Aorta (tissue), 5 donors: Measurements from ENCODE around the gene NANOGP8. TPM values are rescaled to one million over a fixed set of nuclear protein-coding genes. Genes with fewer than 3 reads are reported as not detected.
A peak's percentile ranks its signal among the peaks of the same experiment; 100 is the strongest.
"Not testable (repeated sequence)": the region's sequence is repeated elsewhere in the genome, so short reads cannot be mapped to it uniquely, and the experiment has no call there.

Source experiments
- ATAC-seq: fragments of 200-7000 bp; cut with Tn5 transposase; one replicate; pipeline ENCODE4 v1.9.1; 2022; ENCODE audit warnings: moderate library complexity; ENCODE audit not compliant: low FRiP score
- DNase-seq, 2 donors: peaks; one replicate each; pipeline ENCODE4 v3.0.0-alpha.2; 2020
- H3K27ac ChIP-seq, 2 donors: one replicate each; pipeline ENCODE4 v1.5.1; 2013; ENCODE audit warnings: low read length in 2 of 2, mild to moderate bottlenecking in 2 of 2, moderate library complexity in 2 of 2, control low read depth in 1 of 2, inconsistent platforms in 1 of 2, low read depth in 1 of 2
- H3K27me3 ChIP-seq, 2 donors: one replicate each; pipeline ENCODE4 v1.6.1; 2013; ENCODE audit warnings: control low read depth in 1 of 2, low read length in 1 of 2, mild to moderate bottlenecking in 1 of 2, moderate library complexity in 1 of 2; ENCODE audit not compliant: insufficient read depth in 2 of 2, control insufficient read depth in 1 of 2
- H3K36me3 ChIP-seq, 2 donors: one replicate each; pipeline ENCODE4 v1.6.1; 2013; ENCODE audit warnings: control low read depth in 1 of 2, low read length in 1 of 2, mild to moderate bottlenecking in 1 of 2; ENCODE audit not compliant: insufficient read depth in 2 of 2, control insufficient read depth in 1 of 2
- H3K4me1 ChIP-seq, 2 donors: one replicate each; pipeline ENCODE4 v1.6.1; 2013; ENCODE audit warnings: low read length in 2 of 2, control low read depth in 1 of 2, mild to moderate bottlenecking in 1 of 2, moderate library complexity in 1 of 2; ENCODE audit not compliant: insufficient read depth in 2 of 2, control insufficient read depth in 1 of 2
- H3K4me3 ChIP-seq, 2 donors: one replicate each; pipeline ENCODE4 v1.5.1; 2013; ENCODE audit warnings: low read length in 2 of 2, control low read depth in 1 of 2, mild to moderate bottlenecking in 1 of 2
- H3K9me3 ChIP-seq: one replicate; pipeline ENCODE4 v1.6.1; 2013; ENCODE audit warnings: mild to moderate bottlenecking, low read length; ENCODE audit not compliant: control insufficient read depth
- WGBS, 2 donors: extraction: QIAGEN DNeasy Blood & Tissue Kit; methylation state at CpG; one replicate each; pipeline ENCODE4 v1.1.7; 2013; 5-methylcytosine and 5-hydroxymethylcytosine counted together
- intact Hi-C, 2 donors: fragments of 100-400 bp; cut with DNase I; formaldehyde crosslinking; loops; one replicate each; pipeline versions ENCODE4 v1.14.2 to v1.15.0; 2022
- polyA plus RNA-seq, 2 donors: library from polyadenylated mRNA; stranded (reverse); fragments of 200-250 nt; gene quantifications; one replicate each; pipeline ENCODE4 v1.2.3, GENCODE V29; 2013
- total RNA-seq, 2 donors: library from RNA; stranded (reverse); fragmentation: NEBNext Ultra II Directional; extraction: Animal tissue kit (Norgen Biotek cat#: 25700); gene quantifications; one replicate each; pipeline ENCODE4 v1.2.1, GENCODE V29; 2021
- donor health status: healthy with polysubstance abuse.
- donor health status: Bipolar disorder and iron deficiency.
- donor health status: DM: no; HTN: no; CAD: no.
- donor health status: DM: no; HTN: no; CAD: no.
- donor health status: DM: yes; HTN: yes; CAD: no.

The NANOGP8 gene
- total and polyA plus RNA-seq, 4 donors = 1.2 to 1.5 TPM; not detected in 2

- WGBS, 2 donors = 85 to 91% methylated on average over 1 of the region's 1 CpG
- Histone ChIP-seq H3K27ac (no peak overlapping the region), H3K9me3 (no peaks in the 10 kb centered on the region), H3K4me3 (no peak overlapping the region), H3K36me3 (no peaks in the 10 kb centered on the region), H3K4me1 (no peaks in the 10 kb centered on the region), H3K27me3 (no peaks in the 10 kb centered on the region)
- DNase-seq (no peak), ATAC-seq (no peak)
- intact Hi-C loops = no loop called here
Observed at GRCh38 chr15:35088329-35088728, 3.2 kb upstream of the NANOGP8 start.

- 82% methylated on average over 3 of the region's 3 CpGs for WGBS, 2 donors
- no peak overlapping the region for H3K4me3 ChIP-seq
- no peak for DNase-seq
- intact Hi-C loops = no loop called here
- H3K4me1 ChIP-seq = no peaks in the 10 kb centered on the region
- ATAC-seq = no peak
- no peak overlapping the region for H3K27ac ChIP-seq
- H3K27me3 ChIP-seq = no peaks in the 10 kb centered on the region
- no peaks in the 10 kb centered on the region for H3K9me3 ChIP-seq
- no peaks in the 10 kb centered on the region for H3K36me3 ChIP-seq
Observed at GRCh38 chr15:35087759-35088158, 2.7 kb upstream of the NANOGP8 start.

GRCh38 chr15:35082371-35083348 is 2.4 kb downstream of the NANOGP8 start:
- H3K27me3 ChIP-seq, ATAC-seq, H3K36me3 ChIP-seq, H3K27ac ChIP-seq, intact Hi-C loops, H3K4me3 ChIP-seq, H3K4me1 ChIP-seq, H3K9me3 ChIP-seq, DNase-seq: not testable (repeated sequence)
- 95 to 97% methylated on average over 29 to 36 of the region's 36 CpGs for WGBS, 2 donors

GRCh38 chr15:35081626-35082365 is 3.3 kb downstream of the NANOGP8 start:
- ATAC-seq, H3K27me3 ChIP-seq, intact Hi-C loops, H3K36me3 ChIP-seq, H3K27ac ChIP-seq, H3K4me3 ChIP-seq, DNase-seq, H3K4me1 ChIP-seq, H3K9me3 ChIP-seq: not testable (repeated sequence)
- WGBS, 2 donors = 95 to 98% methylated on average over 31 to 45 of the region's 45 CpGs

- no peak overlapping the region for H3K4me3 ChIP-seq
- H3K4me1 ChIP-seq = no peaks in the 10 kb centered on the region
- no peak for DNase-seq
- intact Hi-C loops = no loop called here
- no peaks in the 10 kb centered on the region for H3K27me3 ChIP-seq
- no peak for ATAC-seq
- WGBS, 2 donors = 22 to 31% methylated on average over 2 of the region's 2 CpGs
- no peak overlapping the region for H3K27ac ChIP-seq
- H3K9me3 ChIP-seq = no peaks in the 10 kb centered on the region
- no peaks in the 10 kb centered on the region for H3K36me3 ChIP-seq
Observed at GRCh38 chr15:35080226-35080625, 4.9 kb downstream of the NANOGP8 start.

GRCh38 chr15:35078221-35078915 is 6.7 kb downstream of the NANOGP8 start:
- no peaks in the 10 kb centered on the region for H3K27me3 ChIP-seq
- H3K4me3 ChIP-seq = no peak overlapping the region
- intact Hi-C loops = loop anchor here in 1 of 2 donors (5.0 kb wide), 1 partner anchor 364 kb away; no protein-coding TSS in a partner anchor
- 30 to 35% methylated on average over 6 of the region's 6 CpGs for WGBS, 2 donors
- no peak overlapping the region for H3K27ac ChIP-seq
- DNase-seq (no peak), ATAC-seq (peak; percentile 76)
- no peaks in the 10 kb centered on the region for H3K4me1 ChIP-seq
- no peaks in the 10 kb centered on the region for H3K36me3 ChIP-seq
- no peaks in the 10 kb centered on the region for H3K9me3 ChIP-seq

- no peak for ATAC-seq
- intact Hi-C loops = no loop called here
- no peak overlapping the region for H3K4me3 ChIP-seq
Observed at GRCh38 chr15:35071106-35071505, 14.0 kb downstream of the NANOGP8 start.

GRCh38 chr15:35068846-35069475 is 16.1 kb downstream of the NANOGP8 start:
- DNase-seq = no peak
- Histone ChIP-seq H3K9me3 (no peaks in the 10 kb centered on the region), H3K27me3 (no peaks in the 10 kb centered on the region), H3K4me1 (no peaks in the 10 kb centered on the region), H3K27ac (no peak overlapping the region), H3K36me3 (no peaks in the 10 kb centered on the region), H3K4me3 (no peak overlapping the region)
- intact Hi-C loops = no loop called here
- WGBS, 2 donors = 59 to 68% methylated on average over 6 of the region's 6 CpGs
- peak; percentile 46 for ATAC-seq

More at GRCh38 chr15:35071106-35071505, 14.0 kb downstream of the NANOGP8 start:
- Histone ChIP-seq H3K27ac (no peak overlapping the region), H3K4me1 (no peaks in the 10 kb centered on the region), H3K9me3 (no peaks in the 10 kb centered on the region), H3K27me3 (no peaks in the 10 kb centered on the region), H3K36me3 (no peaks in the 10 kb centered on the region)
- 95 to 96% methylated on average over 13 of the region's 13 CpGs for WGBS, 2 donors
- no peak for DNase-seq
